Osteoblast (primary cell): ENCODE measurements around the gene PGAM5. TPM values are rescaled to one million over a fixed set of nuclear protein-coding genes. Genes with fewer than 3 reads are reported as not detected.

Experiments used
- DNase-seq: peaks from one replicate; pipeline ENCODE4 v3.0.0; 2011; ENCODE audit warnings: low spot score, mixed read lengths; ENCODE audit not compliant: insufficient read length; ENCODE audit errors: missing footprints
- H2AFZ ChIP-seq: 2 replicates; pipeline ENCODE4 v1.6.0; 2011; ENCODE audit warnings: mild to moderate bottlenecking, low read length
- H3K27ac ChIP-seq: 2 replicates; pipeline ENCODE4 v1.5.1; 2011; ENCODE audit warnings: mild to moderate bottlenecking, low read depth, low read length, moderate library complexity
- H3K27me3 ChIP-seq: 2 replicates; pipeline ENCODE4 v1.6.0; 2012; ENCODE audit warnings: mild to moderate bottlenecking, control low read depth, inconsistent platforms, low read length, moderate library complexity; ENCODE audit not compliant: insufficient read depth
- H3K36me3 ChIP-seq: 2 replicates; pipeline ENCODE4 v1.5.1; 2011; ENCODE audit warnings: mild to moderate bottlenecking, low read length, control low read depth, moderate library complexity; ENCODE audit not compliant: insufficient read depth
- H3K4me1 ChIP-seq: 2 replicates; pipeline ENCODE4 v1.5.1; 2011; ENCODE audit warnings: mild to moderate bottlenecking, low read length, control low read depth, moderate library complexity; ENCODE audit not compliant: insufficient read depth
- H3K4me2 ChIP-seq: 2 replicates; pipeline ENCODE4 v1.6.0; 2011; ENCODE audit warnings: mild to moderate bottlenecking, low read length; ENCODE audit not compliant: insufficient read depth
- H3K4me3 ChIP-seq: fragments of 200-600 bp; sonication (generic); 3 replicates; pipeline ENCODE4 v1.5.1; 2012; ENCODE audit warnings: mild to moderate bottlenecking, low read length, inconsistent platforms; ENCODE audit not compliant: insufficient read depth
- H3K79me2 ChIP-seq: 2 replicates; pipeline ENCODE4 v1.6.0; 2012; ENCODE audit warnings: mild to moderate bottlenecking, low read length, control low read depth, inconsistent platforms; ENCODE audit not compliant: insufficient read depth
- H3K9me3 ChIP-seq: 2 replicates; pipeline ENCODE4 v1.5.1; 2011; ENCODE audit warnings: low read depth, low read length, control low read depth
- H4K20me1 ChIP-seq: 2 replicates; pipeline ENCODE4 v1.6.0; 2012; ENCODE audit warnings: mild to moderate bottlenecking, low read length, control low read depth; ENCODE audit not compliant: insufficient read depth
- CTCF ChIP-seq: IDR thresholded peaks from 2 replicates; pipeline ENCODE4 v1.5.1; 2011; ENCODE audit warnings: mild to moderate bottlenecking, low read depth, low read length, moderate library complexity; ENCODE audit errors: extremely low read depth
- total RNA-seq: library from RNA; depleted of rRNA; stranded (reverse); fragments of >200 nt; gene quantifications from 2 replicates; pipeline ENCODE4 v1.2.3, GENCODE V29; 2012

The PGAM5 gene
- total RNA-seq = 20.9 and 24.6 TPM in 2 replicates

GRCh38 chr12:132710405-132711079, at the start of gene PGAM5:
TSS of gene PGAM5 (plus strand) at chr12:132710842. CDS start at chr12:132710877, 35 bp downstream.
- Histone ChIP-seq H3K4me1 (peaks cover 11% of the 10 kb centered on the region), H3K9me3 (no peaks in the 10 kb centered on the region), H2AFZ (peak within 1 kb of the TSS; percentile 96), H3K4me3 (peak within 1 kb of the TSS; percentile 96), H3K27ac (peak within 1 kb of the TSS; percentile 45), H3K79me2 (peaks cover 50% of the 10 kb centered on the region), H4K20me1 (peaks cover 6% of the 10 kb centered on the region), H3K4me2 (peak within 1 kb of the TSS; percentile 91), H3K36me3 (no peaks in the 10 kb centered on the region), H3K27me3 (no peaks in the 10 kb centered on the region)
- no peak for TF ChIP-seq CTCF
- peak; percentile 100 for DNase-seq

- Histone ChIP-seq H3K27ac (no peak overlapping the region), H4K20me1 (no peaks in the 10 kb centered on the region), H3K79me2 (no peaks in the 10 kb centered on the region), H3K9me3 (no peaks in the 10 kb centered on the region), H3K27me3 (no peaks in the 10 kb centered on the region), H3K4me2 (no peak overlapping the region), H3K4me3 (no peak overlapping the region), H2AFZ (no peak overlapping the region), H3K36me3 (peaks cover 58% of the 10 kb centered on the region), H3K4me1 (no peaks in the 10 kb centered on the region)
- no peak for DNase-seq
- TF ChIP-seq CTCF = no peak
These were observed 49.6 kb upstream of the PGAM5 start for GRCh38 chr12:132660996-132661395.

- Histone ChIP-seq H3K27ac (no peak overlapping the region), H4K20me1 (no peaks in the 10 kb centered on the region), H2AFZ (no peak overlapping the region), H3K4me2 (no peak overlapping the region), H3K9me3 (no peaks in the 10 kb centered on the region), H3K27me3 (no peaks in the 10 kb centered on the region), H3K36me3 (peaks cover 61% of the 10 kb centered on the region), H3K4me1 (no peaks in the 10 kb centered on the region), H3K4me3 (no peak overlapping the region), H3K79me2 (no peaks in the 10 kb centered on the region)
- DNase-seq = no peak
- no peak for TF ChIP-seq CTCF
These were observed 48.7 kb upstream of the PGAM5 start for GRCh38 chr12:132661972-132662371.

- H3K27ac ChIP-seq = no peak overlapping the region
- H4K20me1 ChIP-seq = no peaks in the 10 kb centered on the region
- H3K4me1 ChIP-seq = no peaks in the 10 kb centered on the region
- no peak overlapping the region for H3K4me3 ChIP-seq
- no peaks in the 10 kb centered on the region for H3K9me3 ChIP-seq
- no peak for DNase-seq
- H3K4me2 ChIP-seq = no peak overlapping the region
- no peaks in the 10 kb centered on the region for H3K27me3 ChIP-seq
- no peak for TF ChIP-seq CTCF
- peaks cover 55% of the 10 kb centered on the region for H3K36me3 ChIP-seq
- no peak overlapping the region for H2AFZ ChIP-seq
- H3K79me2 ChIP-seq = no peaks in the 10 kb centered on the region
These were observed 47.5 kb upstream of the PGAM5 start for GRCh38 chr12:132662901-132663755.
